ENCODE results near the gene KCNQ1OT1.
"Not testable (repeated sequence)": the region's sequence is repeated elsewhere in the genome, so short reads cannot be mapped to it uniquely, and the experiment has no call there.

The KCNQ1OT1 gene

GRCh38 chr11:2652333-2653197 is 47.2 kb downstream of the KCNQ1OT1 start:
- DNase-seq (ENCODE audit: low read depth): no peak

GRCh38 chr11:2651826-2652271 is 47.9 kb downstream of the KCNQ1OT1 start:
- DNase-seq (ENCODE audit: low read depth): no peak

- DNase-seq (ENCODE audit: low read depth): no peak
Measured at GRCh38 chr11:2651054-2651617, 48.7 kb downstream of the KCNQ1OT1 start.

GRCh38 chr11:2650343-2650867 is 49.4 kb downstream of the KCNQ1OT1 start:
- DNase-seq (ENCODE audit: low read depth): no peak

DNA sequence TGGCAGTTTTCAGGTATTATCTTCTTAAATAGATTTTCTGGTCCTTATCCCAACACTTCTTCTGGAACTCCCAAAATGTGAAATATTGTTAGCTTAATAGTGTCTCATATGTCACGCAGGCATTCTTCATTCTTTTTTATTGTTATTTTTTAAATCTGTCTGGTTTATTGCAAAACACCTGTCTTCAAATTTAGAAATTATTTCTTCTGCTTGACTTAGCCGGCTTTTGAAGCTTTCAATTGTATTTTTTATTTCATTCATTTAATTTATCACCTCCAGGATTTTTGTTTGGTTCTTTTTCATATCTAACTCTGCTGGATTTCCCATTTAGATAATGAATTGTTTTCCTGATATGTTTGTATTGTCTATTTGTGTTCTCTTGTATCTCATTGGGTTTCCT is 49.9 kb downstream of the KCNQ1OT1 start:
- no peak for DNase-seq (ENCODE audit: low read depth)

DNA sequence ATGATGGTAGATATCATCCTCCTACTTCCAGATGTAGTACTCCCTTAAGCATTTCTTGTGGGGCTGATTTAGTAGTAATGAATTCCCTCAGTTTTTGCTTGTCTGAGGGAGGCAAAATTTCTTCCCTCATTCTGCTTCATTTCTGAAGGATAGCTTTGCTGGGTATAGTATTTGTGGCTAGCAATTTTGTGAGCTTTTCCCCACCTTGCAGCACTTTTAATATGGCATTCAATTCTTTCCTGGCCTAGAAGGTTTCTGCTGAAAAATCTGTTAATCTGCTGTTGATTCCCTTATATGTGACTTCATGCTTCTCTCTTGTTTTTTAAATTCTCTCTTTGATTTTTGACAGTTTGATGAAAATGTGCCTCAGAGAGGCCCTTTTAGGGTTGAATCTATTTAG is 50.4 kb downstream of the KCNQ1OT1 start:
- no peak for DNase-seq (ENCODE audit: low read depth)

DNA sequence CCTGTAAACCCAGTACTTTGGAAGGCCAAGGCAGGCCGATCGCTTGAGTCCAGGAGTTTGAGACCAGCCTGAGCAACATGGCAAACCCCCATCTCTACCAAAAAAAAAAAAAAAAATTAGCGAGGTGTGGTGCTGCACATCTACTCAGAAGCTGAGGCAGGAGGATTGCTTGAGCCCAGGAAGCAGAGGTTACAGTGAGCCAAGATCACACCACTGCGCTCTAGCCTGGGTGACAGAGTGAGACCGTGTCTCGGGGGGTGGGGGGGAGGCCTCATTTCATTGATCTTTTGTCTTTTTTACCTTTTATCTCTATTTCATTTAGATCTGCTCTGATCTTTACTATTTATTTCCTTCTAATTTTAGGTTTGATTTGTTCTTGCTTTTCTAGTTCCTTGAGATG is 51.8 kb downstream of the KCNQ1OT1 start:
- no peak for DNase-seq (ENCODE audit: low read depth)

DNA sequence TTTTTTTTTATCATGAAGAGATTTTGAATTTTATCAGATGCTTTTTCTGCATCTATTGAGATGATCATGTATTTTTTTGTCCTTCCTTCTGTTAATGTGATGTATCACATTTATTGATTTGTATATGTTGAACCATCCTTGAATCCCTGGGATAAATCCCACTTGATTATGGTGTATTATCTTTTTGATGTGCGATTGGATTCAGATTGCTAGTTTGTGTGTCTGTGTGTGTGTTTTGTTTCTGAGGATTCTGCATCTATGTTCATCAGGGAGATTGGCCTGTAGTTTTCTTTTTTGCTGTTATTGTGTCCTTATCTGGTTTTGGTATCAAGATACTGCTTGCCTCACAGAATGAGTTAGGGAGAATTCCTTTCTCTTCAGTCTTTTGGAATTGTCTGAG is 52.6 kb downstream of the KCNQ1OT1 start:
- DNase-seq (ENCODE audit: low read depth): no peak

GRCh38 chr11:2645779-2646118 is 54.0 kb downstream of the KCNQ1OT1 start:
- no peak for DNase-seq (ENCODE audit: low read depth)

GRCh38 chr11:2644844-2645778 is 54.7 kb downstream of the KCNQ1OT1 start:
- no peak for DNase-seq (ENCODE audit: low read depth)

- DNase-seq (ENCODE audit: low read depth): no peak
Measured at GRCh38 chr11:2643746-2644145, 56.0 kb downstream of the KCNQ1OT1 start.

DNA sequence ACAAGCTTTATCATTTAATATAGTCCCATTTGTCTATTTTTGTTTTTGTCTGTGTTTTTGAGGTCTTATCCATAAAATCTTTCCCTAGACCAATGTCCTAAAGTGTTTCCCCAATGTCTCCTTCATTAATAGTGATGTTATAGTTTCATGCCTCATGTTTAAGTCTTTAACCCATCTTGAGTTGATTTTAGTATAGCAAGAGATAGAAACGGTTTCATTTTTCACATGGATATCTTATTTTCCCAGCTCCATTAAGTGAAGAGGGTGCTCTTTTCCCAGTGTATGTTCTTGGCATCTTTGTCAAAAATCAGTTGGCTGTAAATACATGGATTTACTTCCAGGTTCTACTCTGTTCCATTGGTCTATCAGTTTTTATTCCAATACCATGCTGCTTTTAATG is 58.2 kb downstream of the KCNQ1OT1 start:
- no peak for DNase-seq (ENCODE audit: low read depth)

DNA sequence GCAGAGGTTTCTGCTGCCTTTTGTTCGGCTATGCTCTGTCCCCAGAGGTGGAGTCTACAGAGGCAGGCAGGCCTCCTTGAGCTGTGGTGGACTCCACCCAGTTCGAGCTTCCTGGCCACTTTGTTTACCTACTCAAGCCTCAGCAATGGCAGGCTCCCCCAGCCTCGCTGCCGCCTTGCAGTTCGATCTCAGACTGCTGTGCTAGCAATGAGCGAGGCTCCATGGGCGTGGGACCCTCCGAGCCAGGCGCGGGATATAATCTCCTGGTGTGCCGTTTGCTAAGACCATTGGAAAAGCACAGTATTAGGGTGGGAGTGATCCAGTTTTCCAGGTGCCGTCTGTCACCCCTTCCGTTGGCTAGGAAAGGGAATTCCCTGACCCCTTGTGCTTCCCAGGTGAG is 60.0 kb downstream of the KCNQ1OT1 start:
- not testable (repeated sequence) for DNase-seq (ENCODE audit: low read depth)

- no peak for DNase-seq (ENCODE audit: low read depth)
Measured at GRCh38 chr11:2631161-2631560, 68.6 kb downstream of the KCNQ1OT1 start.

DNA sequence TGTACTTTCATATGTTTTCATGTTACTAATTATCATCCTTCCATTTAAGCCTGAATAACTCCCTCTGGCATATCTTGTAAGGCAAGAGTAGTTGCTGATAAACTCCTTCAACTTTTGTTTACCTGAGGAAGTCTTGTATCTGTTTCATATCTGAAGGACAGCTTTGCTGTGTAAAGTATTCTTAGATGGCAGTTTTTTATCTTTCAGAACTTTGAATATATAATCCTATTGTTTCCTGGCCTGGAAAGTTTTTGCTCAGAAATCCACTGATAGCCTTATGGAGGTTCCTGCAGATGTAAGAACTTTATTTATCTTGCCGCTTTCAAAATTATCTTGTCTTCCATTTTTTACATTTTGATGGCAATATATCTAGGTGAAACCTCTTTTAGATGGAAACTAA is 69.1 kb downstream of the KCNQ1OT1 start:
- no peak for DNase-seq (ENCODE audit: low read depth)

DNA sequence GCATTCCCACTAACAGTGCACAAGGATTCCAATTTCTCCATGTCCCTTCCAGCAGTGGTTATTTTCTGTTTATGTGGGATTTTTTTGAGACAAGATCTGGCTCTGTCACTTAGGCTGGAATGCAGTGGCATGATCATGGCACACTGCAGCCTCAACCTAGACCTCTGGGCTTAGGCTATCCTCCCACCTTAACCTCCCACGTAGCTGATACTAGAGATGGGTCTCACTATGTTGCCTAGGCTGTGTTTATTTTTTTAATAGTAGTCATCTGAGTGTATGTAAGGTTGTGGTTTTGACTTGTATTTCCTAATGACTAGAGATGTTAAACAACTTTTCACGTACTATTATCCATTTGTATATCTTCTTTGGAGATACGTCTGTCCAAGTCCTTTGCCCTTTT is 74.6 kb downstream of the KCNQ1OT1 start:
- no peak for DNase-seq (ENCODE audit: low read depth)

- DNase-seq (ENCODE audit: low read depth): no peak
Measured at GRCh38 chr11:2621894-2622293, 77.9 kb downstream of the KCNQ1OT1 start.

DNA sequence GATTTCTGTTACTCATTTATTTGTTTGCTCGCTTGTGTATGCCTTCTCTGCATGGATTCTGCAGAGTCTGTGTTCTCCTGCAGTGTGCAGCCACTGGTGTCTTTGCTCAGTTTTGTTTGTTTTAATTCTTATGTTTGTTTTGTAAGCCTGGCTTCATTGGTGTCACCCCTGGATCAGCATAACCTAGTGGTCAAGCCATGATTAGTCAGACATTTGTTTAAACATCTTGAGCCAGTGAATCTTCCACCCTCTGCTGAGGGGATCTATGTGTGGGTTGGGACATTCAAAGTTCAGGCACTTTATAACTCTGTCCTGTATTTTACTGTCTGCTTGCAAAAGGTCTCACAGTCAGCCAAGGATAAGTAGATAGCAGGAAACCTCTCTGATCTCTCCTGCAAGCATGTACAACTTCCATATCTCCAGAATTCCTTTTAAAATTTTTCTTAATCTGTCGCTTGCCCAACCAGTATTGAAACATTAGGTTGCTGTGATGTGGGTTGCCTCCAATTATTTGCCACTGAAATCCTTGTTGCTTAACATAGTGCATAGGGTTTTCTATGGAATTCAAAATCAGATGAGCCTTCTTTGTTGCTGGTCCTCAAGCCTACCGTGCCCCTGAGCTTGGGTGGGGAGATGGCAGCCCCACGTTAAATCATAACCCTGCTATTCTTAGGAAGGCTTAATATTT is 86.8 kb downstream of the KCNQ1OT1 start:
- DNase-seq (ENCODE audit: low read depth): no peak

- DNase-seq (ENCODE audit: low read depth): no peak
Measured at GRCh38 chr11:2609345-2609744, 90.4 kb downstream of the KCNQ1OT1 start.

- DNase-seq (ENCODE audit: low read depth): no peak
Measured at GRCh38 chr11:2599561-2600189, 100.1 kb downstream of the KCNQ1OT1 start.

- DNase-seq (ENCODE audit: low read depth): no peak
Measured at GRCh38 chr11:2595204-2595603, 104.6 kb downstream of the KCNQ1OT1 start.
